ENCODE results near the gene ANK2. TPM values are rescaled to one million over a fixed set of nuclear protein-coding genes. Genes with fewer than 3 reads are reported as not detected.

Gene ANK2
- total RNA-seq, 6 experiments from 2014 or later: 1.4 to 9.0 (median 2.3) TPM

GRCh38 chr4:113028074-113028473 lies 21.4 kb upstream of the ANK2 start:
- Mint-ChIP-seq H3K4me3 (no peak overlapping the region), H3K9me3 (no peaks in the 10 kb centered on the region), H3K4me1 (ENCODE audit: low read depth) (no peaks in the 10 kb centered on the region), H3K27ac (no peak overlapping the region), H3K36me3 (ENCODE audit: low read depth) (no peaks in the 10 kb centered on the region), H3K27me3 (ENCODE audit: insufficient read depth) (no peaks in the 10 kb centered on the region; the same call in 1 of the 2 replicates)
- TF ChIP-seq, protein P1, sequence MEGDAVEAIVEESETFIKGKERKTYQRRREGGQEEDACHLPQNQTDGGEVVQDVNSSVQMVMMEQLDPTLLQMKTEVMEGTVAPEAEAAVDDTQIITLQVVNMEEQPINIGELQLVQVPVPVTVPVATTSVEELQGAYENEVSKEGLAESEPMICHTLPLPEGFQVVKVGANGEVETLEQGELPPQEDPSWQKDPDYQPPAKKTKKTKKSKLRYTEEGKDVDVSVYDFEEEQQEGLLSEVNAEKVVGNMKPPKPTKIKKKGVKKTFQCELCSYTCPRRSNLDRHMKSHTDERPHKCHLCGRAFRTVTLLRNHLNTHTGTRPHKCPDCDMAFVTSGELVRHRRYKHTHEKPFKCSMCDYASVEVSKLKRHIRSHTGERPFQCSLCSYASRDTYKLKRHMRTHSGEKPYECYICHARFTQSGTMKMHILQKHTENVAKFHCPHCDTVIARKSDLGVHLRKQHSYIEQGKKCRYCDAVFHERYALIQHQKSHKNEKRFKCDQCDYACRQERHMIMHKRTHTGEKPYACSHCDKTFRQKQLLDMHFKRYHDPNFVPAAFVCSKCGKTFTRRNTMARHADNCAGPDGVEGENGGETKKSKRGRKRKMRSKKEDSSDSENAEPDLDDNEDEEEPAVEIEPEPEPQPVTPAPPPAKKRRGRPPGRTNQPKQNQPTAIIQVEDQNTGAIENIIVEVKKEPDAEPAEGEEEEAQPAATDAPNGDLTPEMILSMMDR (IDR thresholded peaks at IDR 0.05): no peak
- no peak for DNase-seq

DNA sequence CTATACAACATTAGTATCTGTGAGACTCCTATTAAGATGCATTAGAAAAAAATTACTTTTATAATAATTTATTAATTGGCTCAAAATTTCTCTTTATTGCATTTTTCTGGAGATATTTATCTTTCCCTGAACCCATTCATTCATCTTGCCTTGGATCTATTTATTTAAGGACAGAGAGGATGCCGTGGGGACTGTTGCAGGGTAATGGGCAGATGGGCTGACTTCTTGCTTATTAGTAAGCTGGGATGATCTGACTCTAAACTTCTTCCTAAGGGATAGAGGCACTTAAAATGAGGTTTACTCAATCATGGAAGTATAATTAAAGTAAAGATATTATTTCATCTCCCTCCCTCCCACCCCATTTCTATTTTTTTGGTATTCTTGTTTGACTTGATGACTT lies 18.2 kb upstream of the ANK2 start:
- Mint-ChIP-seq H3K9me3 (no peaks in the 10 kb centered on the region), H3K27me3 (ENCODE audit: insufficient read depth) (peaks cover 3% of the 10 kb centered on the region), H3K27ac (no peak overlapping the region), H3K4me3 (no peak overlapping the region), H3K4me1 (ENCODE audit: low read depth) (no peaks in the 10 kb centered on the region), H3K36me3 (ENCODE audit: low read depth) (no peaks in the 10 kb centered on the region)
- TF ChIP-seq, protein P1 (IDR thresholded peaks at IDR 0.05): no peak
- DNase-seq: no peak

GRCh38 chr4:113040793-113041192 lies 8.7 kb upstream of the ANK2 start:
- Mint-ChIP-seq H3K9me3 (no peaks in the 10 kb centered on the region), H3K4me3 (no peak overlapping the region), H3K4me1 (ENCODE audit: low read depth) (no peaks in the 10 kb centered on the region; the same call in 1 of the 2 replicates), H3K27me3 (ENCODE audit: insufficient read depth) (no peaks in the 10 kb centered on the region; the same call in 1 of the 2 replicates), H3K27ac (no peak overlapping the region), H3K36me3 (ENCODE audit: low read depth) (no peaks in the 10 kb centered on the region)
- TF ChIP-seq, protein P1 (IDR thresholded peaks at IDR 0.05): no peak
- DNase-seq: no peak

DNA sequence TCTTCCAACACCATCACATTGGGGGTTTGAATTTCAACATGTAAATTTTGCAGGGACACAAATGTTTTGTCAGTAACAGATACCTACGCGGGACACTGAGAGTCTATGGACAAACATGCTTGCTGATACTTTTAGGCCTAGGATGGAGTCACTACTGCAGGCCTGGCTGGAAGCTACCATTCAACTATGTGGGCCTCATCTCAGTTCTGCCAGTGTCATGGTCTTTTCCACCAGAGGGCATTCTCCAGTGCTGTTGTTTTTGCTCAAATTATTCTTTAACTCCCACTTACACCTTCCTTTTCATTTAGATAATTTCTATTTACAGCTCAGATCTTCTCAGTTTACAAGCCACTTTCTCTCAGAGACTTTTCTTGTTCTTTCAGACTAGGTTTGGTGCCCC lies 7.0 kb upstream of the ANK2 start:
- H3K4me1 Mint-ChIP-seq (ENCODE audit: low read depth): no peaks in the 10 kb centered on the region; the same call in 1 of the 2 replicates
- no peaks in the 10 kb centered on the region for H3K36me3 Mint-ChIP-seq (ENCODE audit: low read depth)
- no peaks in the 10 kb centered on the region for H3K9me3 Mint-ChIP-seq
- H3K4me3 Mint-ChIP-seq: no peak overlapping the region
- H3K27ac Mint-ChIP-seq: no peak overlapping the region
- TF ChIP-seq, protein P1 (IDR thresholded peaks at IDR 0.05): no peak
- H3K27me3 Mint-ChIP-seq (ENCODE audit: insufficient read depth): no peaks in the 10 kb centered on the region; the same call in 1 of the 2 replicates
- no peak for DNase-seq

GRCh38 chr4:113043591-113043990 lies 5.9 kb upstream of the ANK2 start:
- H3K4me3 Mint-ChIP-seq: no peak overlapping the region
- TF ChIP-seq, protein P1 (IDR thresholded peaks at IDR 0.05): no peak
- no peak overlapping the region for H3K27ac Mint-ChIP-seq
- no peak for DNase-seq
- H3K9me3 Mint-ChIP-seq: no peaks in the 10 kb centered on the region
- H3K4me1 Mint-ChIP-seq (ENCODE audit: low read depth): no peaks in the 10 kb centered on the region; the same call in 1 of the 2 replicates
- H3K36me3 Mint-ChIP-seq (ENCODE audit: low read depth): no peaks in the 10 kb centered on the region
- H3K27me3 Mint-ChIP-seq (ENCODE audit: insufficient read depth): no peaks in the 10 kb centered on the region

- no peak overlapping the region for H3K4me3 Mint-ChIP-seq
- H3K4me1 Mint-ChIP-seq (ENCODE audit: low read depth): peaks cover 10% of the 10 kb centered on the region
- no peaks in the 10 kb centered on the region for H3K27me3 Mint-ChIP-seq (ENCODE audit: insufficient read depth)
- H3K27ac Mint-ChIP-seq: no peak overlapping the region
- no peaks in the 10 kb centered on the region for H3K36me3 Mint-ChIP-seq (ENCODE audit: low read depth)
- TF ChIP-seq, protein P1 (IDR thresholded peaks at IDR 0.05): no peak
- DNase-seq: no peak
- H3K9me3 Mint-ChIP-seq: no peaks in the 10 kb centered on the region
These were observed 910 bp downstream of the ANK2 start for GRCh38 chr4:113050371-113050755.
